Measurements from ENCODE around the gene SHMT2.

Gene SHMT2

GRCh38 chr12:57250956-57251355, 21.4 kb downstream of the SHMT2 start, which contains the start of gene STAC3:
Gene STAC3 (minus strand): TSS chr12:57251187. CDS start chr12:57249636, 1,551 bp downstream.
- no peak for TF ChIP-seq CTCF (IDR thresholded peaks at IDR 0.05; ENCODE audit: low read depth, low read length)
- no peak within 1 kb of the TSS for H3K4me3 ChIP-seq (ENCODE audit: low read depth, low read length)

GRCh38 chr12:57254506-57255280, 25.2 kb downstream of the SHMT2 start:
- TF ChIP-seq CTCF (IDR thresholded peaks at IDR 0.05; ENCODE audit: low read depth, low read length): no peak
- H3K4me3 ChIP-seq (ENCODE audit: low read depth, low read length): no peak overlapping the region

- no peak overlapping the region for H3K4me3 ChIP-seq (ENCODE audit: low read depth, low read length)
- TF ChIP-seq CTCF (IDR thresholded peaks at IDR 0.05; ENCODE audit: low read depth, low read length): no peak
These were observed 26.4 kb downstream of the SHMT2 start for GRCh38 chr12:57255916-57256315.

- no peak for TF ChIP-seq CTCF (IDR thresholded peaks at IDR 0.05; ENCODE audit: low read depth, low read length)
- no peak overlapping the region for H3K4me3 ChIP-seq (ENCODE audit: low read depth, low read length)
These were observed 29.8 kb downstream of the SHMT2 start for GRCh38 chr12:57258977-57259970.

GRCh38 chr12:57260366-57260765, 30.9 kb downstream of the SHMT2 start:
- no peak for TF ChIP-seq CTCF (IDR thresholded peaks at IDR 0.05; ENCODE audit: low read depth, low read length)
- no peak overlapping the region for H3K4me3 ChIP-seq (ENCODE audit: low read depth, low read length)

GRCh38 chr12:57261428-57261865, 31.9 kb downstream of the SHMT2 start:
- no peak overlapping the region for H3K4me3 ChIP-seq (ENCODE audit: low read depth, low read length)
- TF ChIP-seq CTCF (IDR thresholded peaks at IDR 0.05; ENCODE audit: low read depth, low read length): no peak
